ENCODE data around the gene WIPF3.
A peak's percentile ranks its signal among the peaks of the same experiment; 100 is the strongest.

Gene WIPF3

DNA sequence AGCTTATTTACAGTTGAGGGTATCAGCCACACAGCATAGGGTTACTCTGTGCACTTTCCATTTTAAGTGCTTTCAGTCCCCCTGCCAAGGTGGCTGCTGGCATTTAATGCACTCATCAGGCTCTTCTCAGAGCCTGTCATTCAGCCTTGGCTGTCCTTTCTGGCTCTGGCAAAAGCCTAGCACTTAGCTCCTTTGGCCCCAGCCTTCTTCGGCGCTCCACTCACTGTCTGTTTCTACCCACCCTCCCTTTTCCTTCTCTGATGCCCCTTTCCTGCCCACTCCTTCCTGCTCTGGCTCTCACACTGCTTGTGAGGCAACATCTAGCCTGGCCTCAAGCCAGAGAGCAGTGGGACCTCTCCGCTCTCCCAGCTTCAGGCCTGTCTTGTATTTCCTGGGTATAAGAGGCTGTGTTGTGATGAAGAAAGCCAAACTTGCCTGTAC lies 60.2 kb downstream of the WIPF3 start:
- Histone ChIP-seq H3K9me3 (ENCODE audit: insufficient read depth, low read depth, low read length) (no peaks in the 10 kb centered on the region), H3K9ac (ENCODE audit: low read depth, low read length) (no peak overlapping the region), H3K4me1 (ENCODE audit: insufficient read depth, low read length) (no peaks in the 10 kb centered on the region), H3K4me3 (ENCODE audit: low read length) (no peak overlapping the region), H3K27ac (ENCODE audit: low read length) (no peak overlapping the region), H3K27me3 (ENCODE audit: insufficient read depth, low read length) (no peaks in the 10 kb centered on the region), H3K36me3 (ENCODE audit: insufficient read depth, low read depth, low read length) (no peaks in the 10 kb centered on the region)

DNA sequence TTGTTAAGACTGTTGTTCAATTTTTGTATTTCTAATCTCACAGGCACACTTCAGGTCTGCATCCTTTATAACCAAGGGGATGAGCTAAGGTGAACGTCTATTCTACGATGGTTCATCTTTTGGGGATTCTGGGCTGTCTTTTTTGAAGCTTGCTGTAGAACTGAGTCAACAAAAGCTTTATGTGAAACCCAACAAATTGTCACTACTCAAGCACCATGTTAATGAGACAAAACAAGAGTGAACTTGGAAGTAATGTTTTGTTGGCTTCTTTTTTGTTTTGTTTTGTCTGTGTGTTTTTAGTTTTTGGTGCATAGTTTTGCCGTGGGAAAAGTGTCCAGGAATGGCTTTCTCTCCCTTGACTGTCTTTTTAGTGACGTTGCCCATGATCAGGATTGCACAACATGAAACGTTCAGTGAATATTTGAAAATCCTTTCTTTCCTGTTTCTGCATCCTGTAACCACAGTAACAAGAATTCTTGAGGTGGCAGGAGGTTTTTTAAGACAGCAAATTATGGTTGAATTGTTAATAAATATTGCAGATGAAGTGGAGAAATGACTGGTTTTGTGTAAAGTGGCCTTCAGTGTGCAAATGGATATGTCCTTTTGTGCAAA lies 65.6 kb downstream of the WIPF3 start:
- no peaks in the 10 kb centered on the region for H3K9me3 ChIP-seq (ENCODE audit: insufficient read depth, low read depth, low read length)
- no peak overlapping the region for H3K27ac ChIP-seq (ENCODE audit: low read length)
- H3K4me3 ChIP-seq (ENCODE audit: low read length) = no peak overlapping the region
- H3K27me3 ChIP-seq (ENCODE audit: insufficient read depth, low read length) = no peaks in the 10 kb centered on the region
- H3K4me1 ChIP-seq (ENCODE audit: insufficient read depth, low read length) = no peaks in the 10 kb centered on the region
- no peaks in the 10 kb centered on the region for H3K36me3 ChIP-seq (ENCODE audit: insufficient read depth, low read depth, low read length)
- H3K9ac ChIP-seq (ENCODE audit: low read depth, low read length) = no peak overlapping the region

DNA sequence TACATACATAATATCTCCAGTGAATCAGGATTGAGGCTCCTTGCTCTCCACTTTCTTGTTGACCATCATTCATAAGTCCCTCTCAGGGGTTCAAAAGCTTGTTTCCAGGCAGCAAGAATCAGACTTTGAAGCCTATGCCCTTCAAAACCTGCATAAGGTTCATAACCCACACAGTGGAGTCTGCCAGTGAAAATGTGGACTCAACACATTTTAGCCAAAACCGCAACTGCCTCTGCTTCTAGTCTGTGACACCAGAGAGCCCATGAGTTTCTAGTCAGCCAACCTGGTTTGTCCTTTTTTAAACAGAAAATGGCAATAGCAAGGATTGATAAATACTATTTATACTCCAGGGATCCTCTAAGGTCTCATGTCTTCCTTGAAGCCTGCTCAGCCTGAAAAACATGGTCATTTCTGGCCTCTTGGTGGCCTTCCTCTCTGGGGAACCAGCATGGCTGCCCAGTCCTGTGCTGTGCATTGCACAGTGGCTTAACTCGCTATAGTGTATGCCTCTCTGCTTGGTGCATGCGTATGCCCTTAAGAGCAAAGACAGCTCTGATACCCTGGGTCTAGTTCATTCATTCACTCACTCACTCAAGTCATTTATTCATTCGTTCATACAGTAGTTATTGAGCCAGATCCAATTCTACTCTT lies 67.5 kb downstream of the WIPF3 start:
- H3K9me3 ChIP-seq (ENCODE audit: insufficient read depth, low read depth, low read length) = no peaks in the 10 kb centered on the region
- H3K27ac ChIP-seq (ENCODE audit: low read length) = no peak overlapping the region
- H3K4me1 ChIP-seq (ENCODE audit: insufficient read depth, low read length) = no peaks in the 10 kb centered on the region
- no peak overlapping the region for H3K9ac ChIP-seq (ENCODE audit: low read depth, low read length)
- no peak overlapping the region for H3K4me3 ChIP-seq (ENCODE audit: low read length)
- no peaks in the 10 kb centered on the region for H3K36me3 ChIP-seq (ENCODE audit: insufficient read depth, low read depth, low read length)
- H3K27me3 ChIP-seq (ENCODE audit: insufficient read depth, low read length) = no peaks in the 10 kb centered on the region

DNA sequence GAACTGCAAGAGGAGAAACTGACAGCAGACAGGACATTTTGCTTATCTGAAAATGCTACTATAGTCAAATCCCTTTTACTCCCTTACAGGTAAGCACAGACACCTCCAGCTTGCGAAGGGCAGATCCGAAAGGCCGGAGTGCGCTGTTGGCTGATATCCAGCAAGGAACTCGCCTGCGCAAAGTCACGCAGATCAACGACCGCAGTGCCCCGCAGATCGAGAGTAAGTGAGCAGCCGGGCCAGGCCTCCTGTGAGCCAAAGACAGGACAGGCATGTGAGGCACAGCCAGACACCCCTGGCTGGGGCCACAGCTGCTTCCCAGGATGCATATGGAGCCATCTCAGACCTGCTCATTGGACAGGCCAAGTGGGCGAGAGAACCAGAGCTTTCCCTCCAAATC lies 69.4 kb downstream of the WIPF3 start:
- Histone ChIP-seq H3K36me3 (ENCODE audit: insufficient read depth, low read depth, low read length) (no peaks in the 10 kb centered on the region), H3K4me3 (ENCODE audit: low read length) (no peak overlapping the region), H3K4me1 (ENCODE audit: insufficient read depth, low read length) (no peaks in the 10 kb centered on the region), H3K27ac (ENCODE audit: low read length) (no peak overlapping the region), H3K9me3 (ENCODE audit: insufficient read depth, low read depth, low read length) (no peaks in the 10 kb centered on the region), H3K9ac (ENCODE audit: low read depth, low read length) (no peak overlapping the region), H3K27me3 (ENCODE audit: insufficient read depth, low read length) (no peaks in the 10 kb centered on the region)

DNA sequence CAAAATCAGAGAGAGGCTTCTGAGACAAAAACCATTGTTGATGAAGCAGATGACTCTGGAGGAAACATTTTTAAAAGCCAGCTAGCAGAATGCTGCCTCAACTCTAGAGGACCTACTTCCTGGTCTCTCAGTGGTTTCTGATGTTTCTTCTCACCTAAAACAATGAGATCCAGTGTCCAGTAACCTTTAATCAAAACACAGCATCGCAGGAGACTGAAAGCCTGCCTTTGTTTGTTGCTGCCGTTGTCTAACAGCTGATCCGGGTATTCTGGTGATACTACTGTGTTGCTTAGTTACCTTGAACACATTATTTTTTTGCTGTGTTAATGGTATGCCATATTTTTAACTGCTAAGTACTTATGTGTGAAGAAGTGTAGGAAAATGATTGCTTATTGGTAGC lies 70.9 kb downstream of the WIPF3 start:
- Histone ChIP-seq H3K36me3 (ENCODE audit: insufficient read depth, low read depth, low read length) (no peaks in the 10 kb centered on the region), H3K27me3 (ENCODE audit: insufficient read depth, low read length) (no peaks in the 10 kb centered on the region; the same call in 1 of the 2 replicates), H3K9me3 (ENCODE audit: insufficient read depth, low read depth, low read length) (no peaks in the 10 kb centered on the region), H3K4me1 (ENCODE audit: insufficient read depth, low read length) (peaks cover 4% of the 10 kb centered on the region), H3K4me3 (ENCODE audit: low read length) (no peak overlapping the region), H3K27ac (ENCODE audit: low read length) (no peak overlapping the region), H3K9ac (ENCODE audit: low read depth, low read length) (no peak overlapping the region)

DNA sequence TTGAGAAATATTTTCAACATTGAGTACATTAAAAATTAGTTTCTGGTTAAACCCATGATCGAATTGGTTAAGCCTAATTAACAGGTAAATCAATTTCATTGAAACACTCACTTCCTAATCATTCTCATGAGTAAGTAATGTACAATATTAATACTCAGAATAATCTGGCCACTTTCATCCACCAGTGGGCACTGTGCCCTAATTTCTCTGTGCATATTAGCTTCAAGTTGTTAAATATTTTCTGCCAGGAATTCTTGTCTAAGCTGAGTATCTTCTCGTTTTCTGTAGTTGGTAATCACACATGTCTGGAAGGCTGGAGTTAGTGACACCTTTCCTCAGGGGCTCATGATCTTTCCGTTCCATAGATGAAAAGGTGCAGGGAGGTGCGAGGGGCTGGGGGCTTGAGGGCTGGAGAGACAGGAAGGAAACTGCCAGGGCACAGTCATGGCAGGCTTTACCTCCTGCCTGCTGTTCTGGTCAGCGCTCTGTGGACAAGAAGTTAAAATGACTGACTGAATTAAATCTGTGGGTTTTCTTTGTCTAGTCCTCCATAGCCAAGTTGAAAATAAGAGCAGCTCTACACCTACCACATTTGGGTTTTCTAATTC lies 71.9 kb downstream of the WIPF3 start:
- Histone ChIP-seq H3K9ac (ENCODE audit: low read depth, low read length) (no peak overlapping the region), H3K27me3 (ENCODE audit: insufficient read depth, low read length) (peaks cover 7% of the 10 kb centered on the region; the same call in 1 of the 2 replicates), H3K36me3 (ENCODE audit: insufficient read depth, low read depth, low read length) (no peaks in the 10 kb centered on the region), H3K9me3 (ENCODE audit: insufficient read depth, low read depth, low read length) (no peaks in the 10 kb centered on the region), H3K27ac (ENCODE audit: low read length) (no peak overlapping the region), H3K4me3 (ENCODE audit: low read length) (no peak overlapping the region), H3K4me1 (ENCODE audit: insufficient read depth, low read length) (peaks cover 14% of the 10 kb centered on the region)

DNA sequence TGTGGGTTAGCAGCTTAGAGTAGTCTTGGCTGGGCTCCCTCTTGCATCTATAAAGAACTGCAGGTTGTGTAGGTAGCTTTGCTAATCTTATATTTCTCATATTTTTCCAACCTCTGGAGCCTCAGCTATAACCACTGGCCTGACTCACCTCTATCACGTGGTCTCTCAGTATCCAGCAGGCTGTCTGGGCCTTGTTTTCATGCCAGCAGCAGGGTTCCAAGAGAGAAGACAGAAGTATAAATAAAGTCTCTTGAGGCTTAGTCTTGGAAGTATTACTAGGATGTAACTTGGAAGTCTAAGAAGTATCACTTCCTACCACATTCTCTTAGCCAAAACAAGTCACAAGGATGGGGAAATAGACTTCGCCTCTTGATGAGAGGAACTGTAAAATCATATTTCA lies 73.3 kb downstream of the WIPF3 start:
- no peak overlapping the region for H3K9ac ChIP-seq (ENCODE audit: low read depth, low read length)
- H3K4me1 ChIP-seq (ENCODE audit: insufficient read depth, low read length) = peaks cover 18% of the 10 kb centered on the region
- H3K27me3 ChIP-seq (ENCODE audit: insufficient read depth, low read length) = peaks cover 12% of the 10 kb centered on the region; the same call in 1 of the 2 replicates
- no peak overlapping the region for H3K27ac ChIP-seq (ENCODE audit: low read length)
- H3K36me3 ChIP-seq (ENCODE audit: insufficient read depth, low read depth, low read length) = no peaks in the 10 kb centered on the region
- no peaks in the 10 kb centered on the region for H3K9me3 ChIP-seq (ENCODE audit: insufficient read depth, low read depth, low read length)
- H3K4me3 ChIP-seq (ENCODE audit: low read length) = no peak overlapping the region

DNA sequence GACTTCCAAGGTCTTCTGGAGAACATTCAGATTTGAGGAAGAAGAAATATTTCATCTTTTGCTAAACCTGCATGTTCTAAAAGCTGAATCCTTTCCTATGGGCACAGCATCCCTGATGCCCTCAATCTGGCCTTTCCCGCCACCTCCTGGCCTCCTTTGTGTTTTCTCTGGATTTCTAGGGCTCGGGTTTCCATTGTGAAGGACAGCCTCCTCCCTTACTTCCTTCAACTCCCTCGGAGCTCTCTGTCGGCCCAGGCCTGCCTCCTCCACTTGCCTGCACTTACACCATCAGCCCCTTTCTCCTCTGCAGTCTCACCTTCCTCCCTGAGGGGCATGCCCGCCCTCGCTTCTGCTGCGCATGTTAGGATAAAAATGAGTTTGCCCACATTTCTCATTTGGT lies 75.4 kb downstream of the WIPF3 start:
- peaks cover 21% of the 10 kb centered on the region for H3K4me1 ChIP-seq (ENCODE audit: insufficient read depth, low read length)
- H3K9me3 ChIP-seq (ENCODE audit: insufficient read depth, low read depth, low read length) = no peaks in the 10 kb centered on the region
- peak overlapping the region; percentile 41; the same call in 1 of the 2 replicates for H3K9ac ChIP-seq (ENCODE audit: low read depth, low read length)
- no peak overlapping the region for H3K4me3 ChIP-seq (ENCODE audit: low read length)
- peaks cover 12% of the 10 kb centered on the region; the same call in 1 of the 2 replicates for H3K27me3 ChIP-seq (ENCODE audit: insufficient read depth, low read length)
- H3K27ac ChIP-seq (ENCODE audit: low read length) = no peak overlapping the region
- H3K36me3 ChIP-seq (ENCODE audit: insufficient read depth, low read depth, low read length) = no peaks in the 10 kb centered on the region

DNA sequence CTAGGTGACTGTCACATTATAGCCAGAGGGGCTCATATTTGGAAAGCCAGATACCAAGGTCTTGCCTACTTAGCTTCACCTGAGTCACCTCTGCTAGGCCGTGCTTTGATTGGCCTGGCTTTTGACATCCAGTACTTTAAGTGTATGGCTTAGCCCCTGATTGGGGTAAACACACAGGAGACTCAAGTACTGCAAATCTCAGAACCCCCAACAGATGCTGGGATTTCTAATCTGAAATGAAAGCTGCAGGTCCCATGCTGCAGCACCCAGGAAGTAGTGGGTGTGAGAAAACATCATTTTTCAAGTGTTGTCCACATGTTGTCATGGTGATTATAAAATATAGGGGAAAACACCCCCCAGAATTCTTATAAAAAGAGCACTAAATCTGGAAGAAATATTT lies 76.2 kb downstream of the WIPF3 start:
- H3K9me3 ChIP-seq (ENCODE audit: insufficient read depth, low read depth, low read length) = no peaks in the 10 kb centered on the region
- H3K4me3 ChIP-seq (ENCODE audit: low read length) = no peak overlapping the region
- peaks cover 12% of the 10 kb centered on the region; the same call in 1 of the 2 replicates for H3K27me3 ChIP-seq (ENCODE audit: insufficient read depth, low read length)
- H3K4me1 ChIP-seq (ENCODE audit: insufficient read depth, low read length) = peaks cover 21% of the 10 kb centered on the region
- H3K36me3 ChIP-seq (ENCODE audit: insufficient read depth, low read depth, low read length) = no peaks in the 10 kb centered on the region
- peak overlapping the region; percentile 23; the same call in 1 of the 2 replicates for H3K9ac ChIP-seq (ENCODE audit: low read depth, low read length)
- no peak overlapping the region for H3K27ac ChIP-seq (ENCODE audit: low read length)

DNA sequence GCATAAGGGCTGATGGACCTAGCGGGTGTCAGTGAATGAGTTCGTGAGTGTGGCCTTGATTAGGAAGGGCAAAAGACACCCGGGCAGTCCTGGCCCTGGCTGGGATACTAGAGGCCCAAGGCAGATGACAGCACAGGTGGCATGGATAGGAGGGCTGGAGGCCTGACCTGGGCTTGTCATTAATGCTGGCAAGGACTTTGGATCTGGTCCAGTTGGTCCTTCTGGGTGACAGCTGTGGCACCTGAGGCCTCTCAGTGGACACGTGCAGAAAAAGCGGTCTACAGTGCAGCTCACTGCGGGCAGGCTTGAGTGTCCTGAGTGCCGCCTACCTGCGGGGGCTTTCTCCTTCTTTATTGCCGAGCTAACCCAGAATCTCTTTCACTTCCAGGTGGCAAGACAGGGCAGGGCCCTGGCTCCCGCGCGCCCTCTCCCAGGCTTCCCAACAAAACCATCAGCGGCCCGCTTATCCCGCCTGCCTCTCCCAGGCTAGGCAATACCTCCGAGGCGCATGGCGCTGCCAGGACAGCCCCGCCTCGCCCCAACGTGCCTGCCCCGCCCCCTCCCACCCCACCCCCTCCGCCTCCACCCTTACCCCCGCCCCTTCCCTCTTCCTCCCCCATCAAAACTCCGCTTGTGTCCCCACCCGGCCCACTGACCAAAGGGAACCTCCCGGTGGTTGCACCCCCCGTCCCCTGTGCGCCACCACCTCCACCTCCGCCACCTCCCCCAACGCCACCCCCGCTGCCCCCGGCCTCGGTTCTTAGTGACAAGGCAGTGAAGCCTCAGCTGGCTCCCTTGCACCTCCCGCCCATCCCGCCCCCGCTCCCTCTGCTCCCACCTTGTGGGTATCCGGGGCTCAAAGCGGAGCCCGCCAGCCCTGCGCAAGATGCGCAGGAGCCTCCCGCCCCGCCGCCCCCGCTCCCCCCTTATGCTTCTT lies 77.4 kb downstream of the WIPF3 start:
- Histone ChIP-seq H3K4me3 (ENCODE audit: low read length) (peak overlapping the region; percentile 65), H3K27ac (ENCODE audit: low read length) (no peak overlapping the region), H3K4me1 (ENCODE audit: insufficient read depth, low read length) (peaks cover 21% of the 10 kb centered on the region), H3K27me3 (ENCODE audit: insufficient read depth, low read length) (peaks cover 12% of the 10 kb centered on the region; the same call in 1 of the 2 replicates), H3K9me3 (ENCODE audit: insufficient read depth, low read depth, low read length) (no peaks in the 10 kb centered on the region), H3K9ac (ENCODE audit: low read depth, low read length) (peak overlapping the region; percentile 62; the same call in 1 of the 2 replicates), H3K36me3 (ENCODE audit: insufficient read depth, low read depth, low read length) (peaks cover 2% of the 10 kb centered on the region; the same call in 1 of the 2 replicates)

Data from iPS-20b (cell line).